Esophagus (tissue), 2 donors: Measurements from ENCODE around the gene CUX1. TPM values are rescaled to one million over a fixed set of nuclear protein-coding genes. Genes with fewer than 3 reads are reported as not detected.
"Not testable (repeated sequence)": the region's sequence is repeated elsewhere in the genome, so short reads cannot be mapped to it uniquely, and the experiment has no call there.

Experiments used
- H3K27ac ChIP-seq, 2 donors: one replicate each; pipeline ENCODE4 v1.5.1; 2013; ENCODE audit warnings: low read depth in 2 of 2, mild to moderate bottlenecking in 2 of 2, inconsistent platforms in 1 of 2, low read length in 1 of 2, moderate library complexity in 1 of 2
- H3K27me3 ChIP-seq, 2 donors: one replicate each; pipeline ENCODE4 v1.6.1; 2013; ENCODE audit warnings: low read length in 2 of 2, control low read depth in 1 of 2, mild to moderate bottlenecking in 1 of 2; ENCODE audit not compliant: insufficient read depth in 2 of 2, control insufficient read depth in 1 of 2
- H3K36me3 ChIP-seq, 2 donors: one replicate each; pipeline ENCODE4 v1.6.1; 2013; ENCODE audit warnings: low read length in 1 of 2; ENCODE audit not compliant: control insufficient read depth in 2 of 2, insufficient read depth in 2 of 2
- H3K4me1 ChIP-seq, 2 donors: one replicate each; pipeline ENCODE4 v1.6.1; 2013; ENCODE audit warnings: low read length in 1 of 2; ENCODE audit not compliant: control insufficient read depth in 2 of 2, insufficient read depth in 2 of 2
- H3K4me3 ChIP-seq, 2 donors: one replicate each; pipeline ENCODE4 v1.5.1; 2013; ENCODE audit warnings: low read length in 2 of 2, mild to moderate bottlenecking in 2 of 2, low read depth in 1 of 2, moderate library complexity in 1 of 2
- H3K9me3 ChIP-seq, 2 donors: one replicate each; pipeline ENCODE4 v1.6.1; 2013; ENCODE audit warnings: mild to moderate bottlenecking in 2 of 2, low read depth in 1 of 2, low read length in 1 of 2, moderate library complexity in 1 of 2; ENCODE audit not compliant: control insufficient read depth in 2 of 2, insufficient read depth in 1 of 2
- whole genome bisulfite sequencing, 2 donors: extraction: QIAGEN DNeasy Blood & Tissue Kit; methylation state at CpG; one replicate each; pipeline ENCODE4 v1.1.7; 2013; 5-methylcytosine and 5-hydroxymethylcytosine counted together
- polyA plus RNA-seq, 2 donors: library from polyadenylated mRNA; stranded (reverse); fragments of 200-250 nt; gene quantifications; one replicate each; pipeline ENCODE4 v1.2.3, GENCODE V29; 2013
- donor health status: healthy with polysubstance abuse.
- donor health status: Bipolar disorder and iron deficiency.

CUX1 gene
- polyA plus RNA-seq, 2 donors: 19.6 to 21.7 TPM

- H3K36me3 ChIP-seq: no peaks in the 10 kb centered on the region
- no peak overlapping the region for H3K4me3 ChIP-seq
- peak overlapping the region in 1 of 2 donors; percentile 46 for H3K27ac ChIP-seq
- 64 to 74% methylated on average over 8 of the region's 8 CpGs for WGBS, 2 donors
- H3K4me1 ChIP-seq: no peaks in the 10 kb centered on the region
- H3K27me3 ChIP-seq: no peaks in the 10 kb centered on the region
- H3K9me3 ChIP-seq: no peaks in the 10 kb centered on the region
Observed at GRCh38 chr7:101848208-101848951, 31.0 kb downstream of the CUX1 start.

DNA sequence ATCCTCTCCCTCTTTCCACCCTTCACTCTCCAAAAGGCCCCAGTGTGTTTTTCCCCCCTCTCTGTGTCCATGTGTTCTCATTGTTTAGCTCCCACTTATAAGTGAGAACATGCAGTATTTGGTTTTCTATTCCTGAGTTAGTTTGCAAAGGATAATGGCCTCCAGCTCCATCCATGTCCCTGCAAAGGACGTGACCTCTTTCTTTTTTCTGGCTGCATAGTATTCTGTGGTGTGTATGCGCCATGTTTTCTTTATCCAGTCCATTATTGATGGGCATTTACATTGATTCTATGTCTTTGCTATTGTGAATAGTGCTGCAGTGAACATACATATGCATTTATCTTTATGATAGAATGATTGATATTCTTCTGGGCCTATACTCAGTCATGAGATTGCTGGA is 31.9 kb downstream of the CUX1 start:
- 97 to 100% methylated on average over 2 of the region's 2 CpGs for WGBS, 2 donors
- not testable (repeated sequence) for H3K27ac ChIP-seq, H3K9me3 ChIP-seq, H3K4me1 ChIP-seq, H3K36me3 ChIP-seq, H3K27me3 ChIP-seq, H3K4me3 ChIP-seq

- 89 to 93% methylated on average over 5 of the region's 5 CpGs for WGBS, 2 donors
Observed at GRCh38 chr7:101852364-101852763, 34.9 kb downstream of the CUX1 start.

DNA sequence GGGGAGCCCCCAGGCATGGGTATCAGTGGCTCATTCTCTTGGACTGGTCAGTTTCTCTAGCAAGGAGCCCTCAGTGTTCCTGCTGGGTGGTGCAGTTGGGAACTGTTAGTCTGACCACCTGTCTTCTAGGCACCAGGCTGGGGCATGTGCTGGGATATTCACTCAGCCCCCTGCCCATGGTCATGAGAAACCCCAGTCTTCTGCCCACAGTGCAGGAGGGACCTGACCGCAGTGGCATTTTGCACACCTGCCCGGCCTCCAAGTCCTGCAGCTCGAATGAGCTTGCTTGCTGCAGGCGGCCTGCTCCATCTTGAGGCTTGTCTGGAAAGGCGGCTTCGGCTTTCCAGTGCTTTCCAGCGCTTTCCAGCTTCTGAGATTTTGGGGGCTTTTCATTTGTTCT is 36.3 kb downstream of the CUX1 start:
- Histone ChIP-seq H3K27ac (no peak overlapping the region), H3K4me1 (no peaks in the 10 kb centered on the region), H3K4me3 (no peak overlapping the region), H3K27me3 (no peaks in the 10 kb centered on the region), H3K36me3 (no peaks in the 10 kb centered on the region), H3K9me3 (no peaks in the 10 kb centered on the region)
- 95 to 100% methylated on average over 7 of the region's 7 CpGs for WGBS, 2 donors

More at GRCh38 chr7:101852364-101852763, 34.9 kb downstream of the CUX1 start:
- H3K4me1 ChIP-seq, H3K27ac ChIP-seq, H3K36me3 ChIP-seq, H3K4me3 ChIP-seq, H3K27me3 ChIP-seq, H3K9me3 ChIP-seq: not testable (repeated sequence)

- Histone ChIP-seq H3K4me1 (no peaks in the 10 kb centered on the region), H3K27ac (no peak overlapping the region), H3K9me3 (no peaks in the 10 kb centered on the region), H3K4me3 (no peak overlapping the region), H3K36me3 (no peaks in the 10 kb centered on the region), H3K27me3 (no peaks in the 10 kb centered on the region)
- 91% methylated on average over 10 of the region's 10 CpGs for WGBS, 2 donors
Observed at GRCh38 chr7:101854084-101854865, 36.8 kb downstream of the CUX1 start.

- Histone ChIP-seq H3K4me3 (peak overlapping the region; percentile 7 to 33), H3K36me3 (no peaks in the 10 kb centered on the region), H3K27me3 (no peaks in the 10 kb centered on the region), H3K27ac (peak overlapping the region; percentile 82 to 84), H3K9me3 (no peaks in the 10 kb centered on the region), H3K4me1 (peaks cover 0 to 3% of the 10 kb centered on the region in 2 donors)
- WGBS, 2 donors: 27 to 32% methylated on average over 33 of the region's 33 CpGs
Observed at GRCh38 chr7:101856473-101857357, 39.3 kb downstream of the CUX1 start.

DNA sequence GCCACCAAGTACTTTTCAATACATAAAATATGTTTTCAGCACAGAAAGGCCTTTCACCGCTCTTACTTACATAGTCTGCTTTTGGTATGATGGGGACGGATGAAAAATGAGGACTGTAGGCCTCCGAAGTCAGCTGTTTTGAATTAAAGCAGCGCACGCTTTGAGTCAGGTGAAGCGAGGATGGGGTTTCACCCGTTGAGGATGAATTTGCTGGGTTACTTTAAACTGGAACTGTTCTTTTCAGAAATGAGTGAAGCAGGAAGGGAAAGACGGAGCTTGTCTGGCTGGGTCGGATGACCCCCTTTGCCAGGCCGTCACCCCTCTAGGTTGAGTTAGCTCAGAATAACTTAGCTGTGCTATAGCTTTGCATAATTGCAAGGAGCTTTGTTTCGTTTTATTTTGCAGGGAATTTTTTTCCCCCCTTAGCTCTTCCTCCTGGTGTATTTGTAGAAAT is 40.0 kb downstream of the CUX1 start:
- Histone ChIP-seq H3K4me1 (peaks cover 0 to 3% of the 10 kb centered on the region in 2 donors), H3K9me3 (no peaks in the 10 kb centered on the region), H3K4me3 (no peak overlapping the region), H3K27ac (no peak overlapping the region), H3K36me3 (peaks cover 0 to 1% of the 10 kb centered on the region in 2 donors), H3K27me3 (no peaks in the 10 kb centered on the region)
- whole genome bisulfite sequencing, 2 donors: 75 to 80% methylated on average over 11 of the region's 11 CpGs

- Histone ChIP-seq H3K9me3 (no peaks in the 10 kb centered on the region), H3K36me3 (peaks cover 0 to 1% of the 10 kb centered on the region in 2 donors), H3K27me3 (no peaks in the 10 kb centered on the region), H3K4me1 (peaks cover 0 to 3% of the 10 kb centered on the region in 2 donors), H3K4me3 (no peak overlapping the region), H3K27ac (peak overlapping the region; percentile 14 to 40)
- WGBS, 2 donors: 79 to 83% methylated on average over 20 of the region's 20 CpGs
Observed at GRCh38 chr7:101858437-101859385, 41.3 kb downstream of the CUX1 start.
